NCI-H1105 treated with DMSO at 0.1 percent for 48 hours (cell line): ENCODE results near the gene RNF31.
A peak's percentile ranks its signal among the peaks of the same experiment; 100 is the strongest.

Source experiments
- DNase-seq: peaks from one replicate; lab custom pipeline; 2025; lab: John Stamatoyannopoulos, UW

The RNF31 gene

DNA sequence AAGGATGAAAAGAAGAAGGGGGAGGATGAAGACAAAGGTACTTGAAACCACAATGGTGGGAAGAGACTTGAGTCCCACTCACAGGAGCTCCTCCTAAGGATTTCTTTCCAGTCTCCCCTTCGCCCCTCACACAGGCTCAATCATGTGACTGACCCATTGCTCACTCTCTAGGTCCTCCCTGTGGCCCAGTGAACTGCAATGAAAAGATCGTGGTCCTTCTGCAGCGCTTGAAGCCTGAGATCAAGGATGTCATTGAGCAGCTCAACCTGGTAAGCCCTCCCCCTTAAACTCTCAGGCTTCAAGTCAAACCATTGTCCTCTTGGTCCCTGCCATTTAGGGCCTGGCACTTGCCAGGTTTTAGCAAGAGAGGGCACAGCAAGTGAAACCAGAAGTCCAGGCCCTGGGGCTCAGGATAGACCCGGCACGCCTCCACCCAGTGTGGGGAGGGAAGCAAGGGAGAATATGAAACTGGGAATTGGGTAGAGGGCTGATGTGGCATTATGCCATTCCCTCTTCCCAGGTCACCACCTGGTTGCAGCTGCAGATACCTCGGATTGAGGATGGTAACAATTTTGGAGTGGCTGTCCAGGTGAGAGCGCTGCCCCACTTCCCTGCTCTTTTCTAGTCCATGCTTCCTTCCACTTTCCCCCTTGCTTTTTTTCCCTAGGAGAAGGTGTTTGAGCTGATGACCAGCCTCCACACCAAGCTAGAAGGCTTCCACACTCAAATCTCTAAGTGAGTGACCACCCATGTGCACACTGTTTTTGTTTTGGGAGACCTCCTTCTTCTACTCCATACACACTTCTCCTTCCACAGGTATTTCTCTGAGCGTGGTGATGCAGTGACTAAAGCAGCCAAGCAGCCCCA lies 9.5 kb upstream of the RNF31 start:
- DNase-seq: no peak

DNA sequence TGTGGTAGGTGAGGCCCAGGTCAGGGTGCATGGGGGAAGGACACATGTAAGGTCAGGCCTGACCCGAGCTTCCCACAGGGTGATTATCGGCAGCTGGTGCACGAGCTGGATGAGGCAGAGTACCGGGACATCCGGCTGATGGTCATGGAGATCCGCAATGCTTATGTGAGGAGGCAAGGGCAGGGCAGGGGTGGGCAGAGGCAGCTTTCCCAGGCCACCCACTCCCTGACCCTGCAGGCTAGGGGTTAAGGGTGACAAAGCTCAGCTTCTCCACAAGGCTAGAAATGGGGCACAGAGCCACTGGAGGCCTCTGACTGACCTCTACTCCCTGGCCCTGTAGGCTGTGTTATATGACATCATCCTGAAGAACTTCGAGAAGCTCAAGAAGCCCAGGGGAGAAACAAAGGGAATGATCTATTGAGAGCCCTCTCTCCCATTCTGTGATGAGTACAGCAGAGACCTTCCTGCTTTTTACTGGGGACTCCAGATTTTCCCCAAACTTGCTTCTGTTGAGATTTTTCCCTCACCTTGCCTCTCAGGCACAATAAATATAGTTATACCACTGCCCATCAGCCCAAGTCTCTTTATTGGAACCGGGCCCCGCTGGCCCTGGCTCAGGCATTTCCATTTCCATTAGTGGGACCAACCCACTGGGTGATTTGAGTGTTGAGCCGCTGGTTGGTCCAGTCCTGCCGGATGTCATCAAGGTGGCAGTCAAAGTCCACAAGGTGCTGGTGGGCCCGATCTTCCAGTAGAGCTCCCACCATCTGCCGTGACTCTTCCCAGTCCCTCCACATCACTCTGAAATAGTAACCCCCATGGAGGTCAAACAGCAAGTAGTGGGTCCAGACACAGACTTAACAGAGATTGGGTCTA lies 8.7 kb upstream of the RNF31 start:
- no peak for DNase-seq

- no peak for DNase-seq
Observed at GRCh38 chr14:24139272-24139934, 7.9 kb upstream of the RNF31 start.

DNA sequence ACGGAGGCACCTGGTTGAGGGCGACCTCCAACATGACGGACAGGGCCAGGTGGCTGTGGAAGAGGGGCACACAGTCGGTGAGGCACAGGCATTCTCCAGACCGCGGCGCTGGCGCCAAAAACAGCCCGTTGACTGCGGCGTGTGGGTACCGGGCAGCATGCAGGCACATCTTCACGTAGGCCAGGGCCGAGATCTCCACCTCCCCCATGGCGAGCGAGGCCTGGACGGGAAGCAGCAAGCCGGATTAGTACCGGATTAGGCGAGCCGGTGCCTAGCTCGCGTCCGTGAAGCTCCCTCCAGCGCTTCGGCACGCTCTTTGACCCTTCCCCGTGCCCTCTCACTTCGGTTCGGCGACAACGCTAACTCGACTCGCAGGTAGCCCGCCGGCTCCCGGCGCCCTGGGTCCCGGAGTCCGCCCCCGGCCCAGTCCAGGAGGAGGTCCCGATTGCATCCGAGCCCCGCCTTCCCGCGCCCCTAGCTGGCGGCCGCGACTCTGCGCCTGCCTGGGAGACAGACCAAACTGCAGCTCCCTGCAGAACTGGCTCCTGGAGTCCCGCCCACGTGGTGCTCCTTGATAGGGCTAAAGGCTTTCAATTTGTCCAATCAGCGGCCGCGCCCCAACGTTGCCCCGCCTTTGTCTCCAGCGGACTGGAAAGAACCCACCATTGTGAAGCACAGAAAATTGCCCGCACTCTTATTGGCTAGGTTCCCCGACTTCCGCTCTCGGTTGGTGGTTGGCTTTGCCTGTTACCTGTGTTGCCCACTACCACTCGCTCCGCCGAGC lies 6.0 kb upstream of the RNF31 start, which contains the start of gene EMC9:
EMC9 (minus strand) TSS at position 495 of the 784 bp plus-strand sequence; CDS start at position 208, 287 bp downstream.
- DNase-seq: peak; percentile 100

DNA sequence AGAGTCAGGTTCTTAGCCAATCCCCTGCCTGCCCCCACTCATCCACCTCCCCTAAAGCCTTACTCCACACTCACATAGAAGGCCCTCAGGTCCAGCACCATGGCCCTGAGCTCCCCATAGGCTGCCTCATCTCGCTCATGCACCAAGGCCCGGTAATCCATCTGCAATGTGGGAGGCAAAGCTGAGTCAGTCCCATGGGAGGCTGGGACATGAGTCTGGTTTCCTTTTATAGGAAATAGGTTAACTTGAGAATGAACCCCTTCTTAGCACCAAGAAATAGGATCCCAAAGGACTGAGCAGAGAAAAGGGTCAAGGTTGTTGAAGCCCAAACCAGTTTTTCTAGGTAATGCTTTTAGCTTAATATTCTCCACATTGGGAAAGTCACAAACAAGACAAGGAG lies 3.8 kb upstream of the RNF31 start:
- DNase-seq: no peak

DNA sequence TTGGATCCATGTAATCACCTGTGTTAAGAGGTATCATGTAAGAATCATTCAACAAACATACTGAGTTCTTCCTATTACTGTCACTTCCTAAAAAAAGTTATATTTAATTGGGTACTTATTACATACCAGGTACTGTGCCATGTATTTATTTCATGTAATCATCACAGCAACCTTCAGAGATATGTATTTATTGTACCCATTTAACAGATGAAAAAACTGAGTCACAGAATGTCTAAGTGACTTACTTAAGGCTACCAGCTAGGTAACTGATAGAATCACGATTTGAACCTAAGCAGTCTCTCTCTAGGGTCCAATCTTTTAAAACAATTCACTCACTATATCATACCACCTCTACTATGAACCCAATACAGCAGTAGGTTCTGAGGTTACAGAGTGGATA lies 2.8 kb upstream of the RNF31 start:
- DNase-seq: no peak

DNA sequence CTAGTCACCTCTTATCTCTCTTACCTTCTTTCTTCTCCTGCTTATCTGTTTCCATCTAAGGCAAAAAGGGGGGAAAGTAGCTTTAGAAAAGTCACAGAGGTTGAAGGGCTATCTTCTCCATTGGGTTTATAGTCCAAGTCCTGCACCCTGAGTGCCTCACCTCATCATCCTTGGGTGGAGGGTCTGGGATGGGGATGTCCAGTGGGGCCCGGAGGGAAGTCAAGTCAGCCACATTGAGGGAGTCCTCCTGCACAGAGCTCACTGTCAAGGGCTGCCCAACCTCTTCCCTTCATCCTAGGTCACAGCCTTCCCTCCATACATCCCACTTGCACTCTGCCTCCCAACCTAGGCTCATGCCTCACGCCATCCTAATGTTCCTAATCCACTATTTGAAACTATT lies 2.1 kb upstream of the RNF31 start:
- no peak for DNase-seq

DNA sequence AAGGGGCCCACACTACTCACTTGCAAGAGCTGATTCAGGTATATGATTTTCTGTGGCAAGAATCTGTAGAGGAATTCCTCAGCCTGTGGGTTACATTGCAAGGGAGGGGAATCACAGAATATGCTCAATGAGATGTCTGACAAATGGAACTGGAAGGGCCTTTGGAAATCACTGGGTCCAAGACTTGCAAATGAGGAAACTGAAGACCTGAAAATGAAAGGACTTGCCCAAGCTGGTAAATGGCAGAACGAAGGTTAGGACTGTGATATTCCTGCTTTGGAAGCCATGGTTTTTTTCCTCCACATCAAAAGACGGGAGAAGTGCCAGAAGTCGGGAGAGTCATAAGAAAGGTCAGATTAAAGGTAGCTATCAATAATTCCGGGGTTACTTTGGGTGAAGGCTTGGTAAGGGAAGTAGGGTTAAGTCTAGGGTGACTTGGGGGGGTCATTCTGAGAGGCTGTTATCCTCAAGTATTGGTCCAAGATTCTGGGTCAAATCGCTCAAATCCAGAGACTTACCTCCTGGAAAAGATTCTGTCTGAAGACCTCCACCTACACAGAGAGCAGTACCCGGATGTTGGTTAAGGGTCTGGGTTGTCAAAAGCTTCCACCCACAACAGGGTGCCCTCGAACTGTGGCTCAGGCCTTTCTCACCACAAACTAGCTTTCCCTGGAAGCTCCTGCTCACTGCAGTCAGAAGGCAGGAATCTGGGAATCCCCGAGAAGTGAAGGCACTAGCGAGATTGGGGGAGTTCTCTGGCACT lies 1.4 kb upstream of the RNF31 start:
- DNase-seq: peak; percentile 50

DNA sequence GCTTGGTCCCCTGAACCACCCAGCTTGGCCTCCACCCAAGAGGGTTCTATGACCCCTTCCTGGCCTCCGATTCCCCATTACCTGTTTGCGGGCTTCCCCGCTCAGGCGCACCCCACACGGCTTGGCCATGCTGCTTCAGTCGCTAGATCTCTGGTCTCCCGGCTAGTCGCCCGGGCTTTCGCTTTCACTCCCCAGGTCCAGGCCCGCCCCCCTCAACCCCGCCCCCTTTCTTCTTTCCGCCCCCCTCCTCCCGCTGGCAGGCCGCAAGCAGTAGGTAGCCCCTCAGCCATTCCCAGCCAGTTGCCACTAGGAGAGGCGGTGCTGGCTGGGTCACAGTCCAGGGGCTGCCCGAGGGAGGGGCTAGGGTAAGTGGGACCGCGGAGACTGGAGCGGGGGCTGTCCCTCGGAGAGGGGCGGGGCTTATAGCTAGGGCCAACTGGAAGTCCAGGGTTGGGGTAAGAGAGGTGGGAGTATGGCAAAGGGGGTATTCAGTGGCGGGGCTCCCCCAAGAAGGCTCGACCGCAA lies 783 bp upstream of the RNF31 start, which contains the start of gene PSME2:
PSME2 (minus strand) TSS at position 158 of the 525 bp plus-strand sequence; CDS start at position 129, 29 bp downstream.
- DNase-seq: peak; percentile 98

DNA sequence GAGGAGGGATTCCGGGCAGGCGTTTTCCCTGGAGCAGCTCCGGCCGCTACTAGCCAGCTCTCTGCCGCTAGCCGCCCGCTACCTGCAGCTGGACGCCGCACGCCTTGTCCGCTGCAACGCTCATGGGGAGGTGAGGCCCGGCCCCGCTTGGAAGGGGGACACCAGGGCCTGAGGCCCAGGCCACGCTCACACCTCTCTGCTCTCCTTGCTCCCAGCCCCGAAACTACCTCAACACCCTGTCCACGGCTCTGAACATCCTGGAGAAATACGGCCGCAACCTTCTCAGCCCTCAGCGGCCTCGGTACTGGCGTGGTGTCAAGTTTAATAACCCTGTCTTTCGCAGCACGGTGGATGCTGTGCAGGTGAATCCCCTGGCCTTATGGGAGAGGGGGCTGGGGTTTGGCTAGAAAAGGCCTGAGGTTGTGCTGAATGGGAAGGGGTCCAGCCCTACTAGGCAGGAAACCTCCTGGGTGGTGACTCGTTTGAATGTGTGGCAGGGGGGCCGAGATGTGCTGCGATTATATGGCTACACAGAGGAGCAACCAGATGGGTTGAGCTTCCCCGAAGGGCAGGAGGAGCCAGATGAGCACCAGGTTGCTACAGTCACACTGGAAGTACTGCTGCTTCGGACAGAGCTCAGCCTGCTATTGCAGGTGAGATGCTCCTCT lies 597 bp downstream of the RNF31 start:
- no peak for DNase-seq

DNA sequence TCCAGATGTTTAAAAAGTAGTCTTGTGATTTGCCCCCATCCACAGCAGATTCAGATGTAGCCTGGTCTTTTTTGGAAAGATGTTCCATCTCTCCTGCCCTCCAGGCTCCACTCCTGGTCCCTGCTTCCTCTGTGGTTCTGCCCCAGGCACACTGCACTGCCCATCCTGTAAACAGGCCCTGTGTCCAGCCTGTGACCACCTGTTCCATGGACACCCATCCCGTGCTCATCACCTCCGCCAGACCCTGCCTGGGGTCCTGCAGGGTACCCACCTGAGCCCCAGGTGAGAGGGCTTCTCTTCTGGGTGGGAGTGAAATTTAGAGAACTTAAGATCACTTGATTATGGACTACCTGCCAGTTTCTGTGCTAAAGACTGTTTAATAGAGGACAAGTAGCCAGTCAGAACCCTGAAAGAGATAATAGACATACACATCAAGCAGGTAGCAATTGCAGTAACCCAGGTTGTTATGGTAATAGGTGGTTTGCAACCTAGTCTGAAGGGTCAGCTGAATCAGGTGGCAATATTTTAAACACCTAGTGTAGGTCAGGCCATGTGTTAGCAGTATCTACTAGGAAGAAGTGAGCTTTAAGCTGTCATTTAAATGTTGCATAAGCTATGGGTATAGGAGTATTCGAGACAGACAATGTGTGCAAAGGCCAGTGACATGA lies 2.1 kb downstream of the RNF31 start:
- no peak for DNase-seq

- no peak for DNase-seq
Observed at GRCh38 chr14:24150061-24150460, 2.8 kb downstream of the RNF31 start.

DNA sequence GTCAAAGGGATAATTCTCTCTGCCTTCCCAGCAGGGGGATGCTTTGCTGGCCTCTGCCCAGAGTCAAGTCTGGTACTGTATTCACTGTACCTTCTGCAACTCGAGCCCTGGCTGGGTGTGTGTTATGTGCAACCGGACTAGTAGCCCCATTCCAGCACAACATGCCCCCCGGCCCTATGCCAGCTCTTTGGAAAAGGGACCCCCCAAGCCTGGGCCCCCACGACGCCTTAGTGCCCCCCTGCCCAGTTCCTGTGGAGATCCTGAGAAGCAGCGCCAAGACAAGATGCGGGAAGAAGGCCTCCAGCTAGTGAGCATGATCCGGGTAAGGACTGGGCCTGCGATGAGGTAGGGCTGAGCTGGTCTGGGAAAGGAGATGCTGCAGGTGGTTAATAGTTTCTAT lies 3.3 kb downstream of the RNF31 start:
- no peak for DNase-seq

- no peak for DNase-seq
Observed at GRCh38 chr14:24150993-24151392, 3.7 kb downstream of the RNF31 start.

GRCh38 chr14:24151404-24152080 lies 4.2 kb downstream of the RNF31 start:
- no peak for DNase-seq

- DNase-seq: no peak
Observed at GRCh38 chr14:24155100-24155499, 7.8 kb downstream of the RNF31 start.

DNA sequence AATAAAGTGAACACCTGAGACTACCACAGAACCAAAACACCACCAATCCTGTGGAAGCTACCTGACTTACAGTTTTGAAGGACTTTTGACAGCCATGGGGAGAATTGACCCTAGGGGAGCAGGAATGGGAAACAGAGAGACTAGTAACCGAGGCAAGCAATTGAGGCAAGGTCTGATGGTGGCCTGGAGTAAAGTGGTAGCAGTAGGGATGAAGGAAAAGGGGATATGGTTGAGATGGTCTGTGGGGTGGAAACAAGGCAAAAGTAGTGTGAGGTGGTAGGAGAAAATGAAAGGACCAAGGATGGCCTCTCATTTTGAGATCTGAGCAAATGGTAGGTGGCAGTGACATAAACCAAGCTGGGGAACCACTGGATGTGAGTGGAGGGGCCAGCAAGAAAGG lies 9.5 kb downstream of the RNF31 start:
- no peak for DNase-seq

DNA sequence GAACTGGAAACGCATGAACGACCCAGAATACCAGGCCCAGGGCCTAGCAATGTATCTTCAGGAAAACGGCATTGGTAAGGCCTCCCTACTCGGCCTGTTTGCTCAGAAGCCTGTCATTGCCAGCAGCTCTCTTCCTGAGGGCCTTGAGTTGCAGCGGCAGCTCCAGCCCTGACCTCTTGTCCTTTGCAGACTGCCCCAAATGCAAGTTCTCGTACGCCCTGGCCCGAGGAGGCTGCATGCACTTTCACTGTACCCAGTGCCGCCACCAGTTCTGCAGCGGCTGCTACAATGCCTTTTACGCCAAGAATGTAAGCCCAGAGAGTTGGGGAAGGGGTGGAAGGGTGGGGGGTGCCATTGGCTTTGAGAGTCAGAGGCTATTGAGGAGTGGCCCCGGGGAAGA lies 10.0 kb downstream of the RNF31 start:
- DNase-seq: no peak
